Stimulated activated naive CD8-positive, alpha-beta T cell treated with anti-CD3 and anti-CD28 coated beads, Interleukin-15, amount 100 ng/mL, for 72 hours (primary cell): ENCODE measurements around the gene PCDH17.

Experiments
- ATAC-seq: fragments of 150-1000 bp; cut with Tn5 transposase; 2 replicates; pipeline ENCODE4 v1.10.0; 2021; ENCODE audit warnings: mild to moderate bottlenecking, moderate library complexity
- DNase-seq, 2 donors: peaks; one replicate each; pipeline ENCODE4 v3.0.0; 2021 to 2022
- H3K27ac Mint-ChIP-seq, 2 donors: one replicate each; pipeline ENCODE4 v1.8.0; 2022; ENCODE audit warnings: mild to moderate bottlenecking in 2 of 2, mixed read lengths in 2 of 2, moderate library complexity in 2 of 2
- H3K27me3 Mint-ChIP-seq: one replicate; pipeline ENCODE4 v1.8.0; 2022; ENCODE audit warnings: mixed read lengths
- H3K4me1 Mint-ChIP-seq: one replicate; pipeline ENCODE4 v1.8.0; 2022; ENCODE audit warnings: mild to moderate bottlenecking, mixed read lengths
- H3K4me3 Mint-ChIP-seq, 2 donors: one replicate each; pipeline ENCODE4 v1.8.0; 2022; ENCODE audit warnings: mild to moderate bottlenecking in 2 of 2, mixed read lengths in 2 of 2, moderate library complexity in 1 of 2
- H3K9me3 Mint-ChIP-seq, 2 donors: one replicate each; pipeline ENCODE4 v1.8.0; 2022; ENCODE audit warnings: mixed read lengths in 2 of 2

PCDH17 gene

GRCh38 chr13:57632276-57633140, 964 bp downstream of the PCDH17 start:
- ATAC-seq (no peak), DNase-seq (peak in 1 of 2 donors; percentile 8)
- peaks cover 59% of the 10 kb centered on the region for H3K4me1 Mint-ChIP-seq
- H3K27me3 Mint-ChIP-seq, result peaks cover 72% of the 10 kb centered on the region
- peak overlapping the region; percentile 69 to 77 for H3K4me3 Mint-ChIP-seq
- H3K9me3 Mint-ChIP-seq, result peaks cover 0 to 12% of the 10 kb centered on the region in 2 donors
- no peak overlapping the region for H3K27ac Mint-ChIP-seq

GRCh38 chr13:57633141-57633949, 1.8 kb downstream of the PCDH17 start:
- ATAC-seq (no peak), DNase-seq (no peak)
- Mint-ChIP-seq H3K4me3 (no peak overlapping the region), H3K27ac (peak overlapping the region in 1 of 2 donors; percentile 27), H3K27me3 (peaks cover 67% of the 10 kb centered on the region), H3K4me1 (peaks cover 59% of the 10 kb centered on the region), H3K9me3 (peaks cover 0 to 12% of the 10 kb centered on the region in 2 donors)

- DNase-seq (no peak), ATAC-seq (no peak)
- no peak overlapping the region for H3K4me3 Mint-ChIP-seq
- H3K27ac Mint-ChIP-seq, result no peak overlapping the region
- H3K27me3 Mint-ChIP-seq, result peaks cover 58% of the 10 kb centered on the region
- peaks cover 0 to 12% of the 10 kb centered on the region in 2 donors for H3K9me3 Mint-ChIP-seq
- peaks cover 52% of the 10 kb centered on the region for H3K4me1 Mint-ChIP-seq
Observed at GRCh38 chr13:57633950-57634838, 2.6 kb downstream of the PCDH17 start.

GRCh38 chr13:57634839-57635165, 3.3 kb downstream of the PCDH17 start:
- peaks cover 52% of the 10 kb centered on the region for H3K27me3 Mint-ChIP-seq
- DNase-seq (no peak), ATAC-seq (no peak)
- no peak overlapping the region for H3K27ac Mint-ChIP-seq
- no peak overlapping the region for H3K4me3 Mint-ChIP-seq
- peaks cover 46% of the 10 kb centered on the region for H3K4me1 Mint-ChIP-seq
- H3K9me3 Mint-ChIP-seq, result peaks cover 0 to 12% of the 10 kb centered on the region in 2 donors

GRCh38 chr13:57635541-57636085, 4.1 kb downstream of the PCDH17 start:
- ATAC-seq (no peak), DNase-seq (no peak)
- Mint-ChIP-seq H3K27ac (no peak overlapping the region), H3K4me1 (peaks cover 38% of the 10 kb centered on the region), H3K27me3 (peaks cover 44% of the 10 kb centered on the region), H3K9me3 (peaks cover 0 to 12% of the 10 kb centered on the region in 2 donors), H3K4me3 (no peak overlapping the region)

- no peak overlapping the region for H3K4me3 Mint-ChIP-seq
- ATAC-seq (no peak), DNase-seq (no peak)
- no peak overlapping the region for H3K27ac Mint-ChIP-seq
- H3K9me3 Mint-ChIP-seq, result peaks cover 0 to 12% of the 10 kb centered on the region in 2 donors
- peaks cover 26% of the 10 kb centered on the region for H3K4me1 Mint-ChIP-seq
- peaks cover 32% of the 10 kb centered on the region for H3K27me3 Mint-ChIP-seq
Observed at GRCh38 chr13:57636816-57637215, 5.3 kb downstream of the PCDH17 start.

- H3K27ac Mint-ChIP-seq, result no peak overlapping the region
- H3K27me3 Mint-ChIP-seq, result peaks cover 25% of the 10 kb centered on the region
- H3K9me3 Mint-ChIP-seq, result peaks cover 0 to 12% of the 10 kb centered on the region in 2 donors
- ATAC-seq (no peak), DNase-seq (no peak)
- no peak overlapping the region for H3K4me3 Mint-ChIP-seq
- H3K4me1 Mint-ChIP-seq, result peaks cover 19% of the 10 kb centered on the region
Observed at GRCh38 chr13:57637515-57637914, 6.0 kb downstream of the PCDH17 start.

GRCh38 chr13:57638186-57638890, 6.8 kb downstream of the PCDH17 start:
- ATAC-seq (no peak), DNase-seq (no peak)
- H3K27ac Mint-ChIP-seq, result no peak overlapping the region
- no peak overlapping the region for H3K4me3 Mint-ChIP-seq
- peaks cover 11% of the 10 kb centered on the region for H3K4me1 Mint-ChIP-seq
- peaks cover 17% of the 10 kb centered on the region for H3K27me3 Mint-ChIP-seq
- H3K9me3 Mint-ChIP-seq, result peaks cover 0 to 12% of the 10 kb centered on the region in 2 donors

GRCh38 chr13:57640607-57641006, 9.1 kb downstream of the PCDH17 start:
- ATAC-seq (no peak), DNase-seq (no peak)
- H3K27ac Mint-ChIP-seq, result no peak overlapping the region
- H3K9me3 Mint-ChIP-seq, result no peaks in the 10 kb centered on the region
- no peaks in the 10 kb centered on the region for H3K27me3 Mint-ChIP-seq
- no peak overlapping the region for H3K4me3 Mint-ChIP-seq
- H3K4me1 Mint-ChIP-seq, result no peaks in the 10 kb centered on the region

GRCh38 chr13:57641051-57641450, 9.5 kb downstream of the PCDH17 start:
- DNase-seq (no peak), ATAC-seq (no peak)
- no peaks in the 10 kb centered on the region for H3K4me1 Mint-ChIP-seq
- H3K27ac Mint-ChIP-seq, result no peak overlapping the region
- no peaks in the 10 kb centered on the region for H3K27me3 Mint-ChIP-seq
- H3K9me3 Mint-ChIP-seq, result no peaks in the 10 kb centered on the region
- no peak overlapping the region for H3K4me3 Mint-ChIP-seq

GRCh38 chr13:57644106-57644505, 12.6 kb downstream of the PCDH17 start:
- Mint-ChIP-seq H3K4me1 (no peaks in the 10 kb centered on the region), H3K27ac (no peak overlapping the region), H3K9me3 (no peaks in the 10 kb centered on the region), H3K4me3 (no peak overlapping the region), H3K27me3 (no peaks in the 10 kb centered on the region)
- ATAC-seq, result no peak
- no peak for DNase-seq

- DNase-seq (no peak), ATAC-seq (no peak)
- no peaks in the 10 kb centered on the region for H3K27me3 Mint-ChIP-seq
- no peak overlapping the region for H3K27ac Mint-ChIP-seq
- no peaks in the 10 kb centered on the region for H3K9me3 Mint-ChIP-seq
- H3K4me1 Mint-ChIP-seq, result no peaks in the 10 kb centered on the region
- no peak overlapping the region for H3K4me3 Mint-ChIP-seq
Observed at GRCh38 chr13:57653229-57653989, 21.9 kb downstream of the PCDH17 start.

- no peak for DNase-seq
- Mint-ChIP-seq H3K4me3 (no peak overlapping the region), H3K9me3 (peaks cover 8 to 10% of the 10 kb centered on the region in 2 donors), H3K27me3 (no peaks in the 10 kb centered on the region), H3K27ac (no peak overlapping the region), H3K4me1 (no peaks in the 10 kb centered on the region)
- ATAC-seq, result no peak
Observed at GRCh38 chr13:57665481-57665880, 33.9 kb downstream of the PCDH17 start.
